Measurements from ENCODE around the gene DNAJB2.

The DNAJB2 gene

DNA sequence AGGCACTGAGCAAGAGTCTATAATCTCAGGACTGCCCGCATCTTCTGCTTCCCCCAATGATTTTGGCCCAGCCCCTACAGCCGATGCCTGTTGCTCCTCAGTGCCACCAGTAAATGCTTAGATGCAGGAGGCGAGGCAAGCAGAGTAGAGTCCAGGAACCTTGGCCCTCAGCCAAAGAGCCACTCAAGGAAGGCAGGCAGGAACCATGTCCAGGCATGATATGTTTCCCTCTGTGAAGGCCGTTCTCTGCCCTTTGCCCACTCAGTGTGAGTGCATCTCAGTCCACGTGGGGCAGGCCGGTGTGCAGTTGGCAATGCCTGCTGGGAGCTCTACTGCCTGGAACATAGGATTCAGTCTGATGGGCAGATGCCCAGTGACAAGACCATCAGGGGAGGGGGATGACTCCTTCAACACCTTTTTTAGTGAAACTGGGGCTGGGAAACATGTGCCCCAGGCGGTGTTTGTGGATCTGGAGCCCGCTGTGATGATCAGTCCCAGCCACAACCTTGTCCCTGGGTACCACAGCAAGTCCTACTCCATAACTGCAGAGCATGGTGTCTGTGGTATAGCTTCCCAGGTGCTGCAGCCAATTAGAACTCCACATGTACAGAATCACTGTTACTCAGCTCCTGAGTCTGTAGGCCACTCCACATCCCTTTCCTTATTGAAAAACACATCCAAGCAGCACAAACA lies 9.7 kb upstream of the DNAJB2 start:
- TF ChIP-seq REST (IDR thresholded peaks at IDR 0.05; ENCODE audit: insufficient replicate concordance, low read depth): no peak
- no peak for TF ChIP-seq POLR2AphosphoS5 (IDR thresholded peaks at IDR 0.05; ENCODE audit: low read depth)
- no peak for TF ChIP-seq SPI1 (IDR thresholded peaks at IDR 0.05; ENCODE audit: borderline replicate concordance, low read depth)
- no peak for TF ChIP-seq CTCF (IDR thresholded peaks at IDR 0.05; ENCODE audit: insufficient read depth, low read length)
- TF ChIP-seq GABPA (IDR thresholded peaks at IDR 0.05; ENCODE audit: low read depth): no peak
- Histone ChIP-seq H3K27me3 (ENCODE audit: insufficient read depth, poor library complexity, severe bottlenecking) (no peaks in the 10 kb centered on the region), H3K27ac (replicated peaks) (no peak overlapping the region), H3K4me3 (replicated peaks; ENCODE audit: insufficient read depth, low read length) (no peak overlapping the region)
- no peak for DNase-seq (ENCODE audit: low read depth in 1 of 2, low spot score in 1 of 2)

DNA sequence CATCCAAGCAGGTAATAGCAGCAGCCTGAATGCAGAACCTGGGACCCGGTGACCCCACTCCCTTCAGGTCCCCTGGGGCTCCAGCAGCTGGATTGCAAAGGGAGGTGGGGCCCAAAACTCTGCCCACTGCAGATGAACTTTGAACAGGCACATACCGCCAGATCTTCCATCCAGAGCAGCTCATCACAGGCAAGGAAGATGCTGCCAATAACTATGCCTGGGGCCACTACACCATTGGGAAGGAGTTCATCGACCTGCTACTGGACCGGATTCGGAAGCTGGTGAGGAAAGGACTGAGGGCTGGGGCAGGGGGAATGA lies 9.2 kb upstream of the DNAJB2 start:
- Histone ChIP-seq H3K27ac (replicated peaks) (no peak overlapping the region), H3K27me3 (ENCODE audit: insufficient read depth, poor library complexity, severe bottlenecking) (no peaks in the 10 kb centered on the region), H3K4me3 (replicated peaks; ENCODE audit: insufficient read depth, low read length) (no peak overlapping the region)
- no peak for DNase-seq (ENCODE audit: low read depth in 1 of 2, low spot score in 1 of 2)
- TF ChIP-seq SPI1 (IDR thresholded peaks at IDR 0.05; ENCODE audit: borderline replicate concordance, low read depth) (no peak), REST (IDR thresholded peaks at IDR 0.05; ENCODE audit: insufficient replicate concordance, low read depth) (no peak), POLR2AphosphoS5 (IDR thresholded peaks at IDR 0.05; ENCODE audit: low read depth) (no peak), GABPA (IDR thresholded peaks at IDR 0.05; ENCODE audit: low read depth) (no peak), CTCF (IDR thresholded peaks at IDR 0.05; ENCODE audit: insufficient read depth, low read length) (no peak)

DNA sequence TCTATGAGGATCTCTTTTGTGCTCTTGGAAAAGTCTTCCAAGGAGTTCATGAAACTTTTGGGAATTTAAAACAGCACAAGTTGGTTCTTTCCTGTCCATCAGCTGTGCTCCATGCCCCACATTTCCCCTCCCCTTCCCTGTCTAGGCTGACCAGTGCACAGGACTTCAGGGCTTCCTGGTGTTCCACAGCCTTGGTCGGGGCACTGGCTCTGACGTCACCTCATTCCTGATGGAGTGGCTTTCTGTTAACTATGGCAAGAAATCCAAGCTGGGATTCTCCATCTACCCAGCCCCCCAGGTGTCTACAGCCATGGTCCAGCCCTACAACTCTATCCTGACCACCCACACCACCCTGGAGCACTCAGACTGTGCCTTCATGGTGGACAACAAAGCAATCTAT lies 8.1 kb upstream of the DNAJB2 start:
- H3K27ac ChIP-seq (replicated peaks): no peak overlapping the region
- no peak overlapping the region for H3K4me3 ChIP-seq (replicated peaks; ENCODE audit: insufficient read depth, low read length)
- no peaks in the 10 kb centered on the region for H3K27me3 ChIP-seq (ENCODE audit: insufficient read depth, poor library complexity, severe bottlenecking)
- no peak for TF ChIP-seq POLR2AphosphoS5 (IDR thresholded peaks at IDR 0.05; ENCODE audit: low read depth)
- no peak for TF ChIP-seq REST (IDR thresholded peaks at IDR 0.05; ENCODE audit: insufficient replicate concordance, low read depth)
- no peak for TF ChIP-seq SPI1 (IDR thresholded peaks at IDR 0.05; ENCODE audit: borderline replicate concordance, low read depth)
- no peak for TF ChIP-seq CTCF (IDR thresholded peaks at IDR 0.05; ENCODE audit: insufficient read depth, low read length)
- no peak for TF ChIP-seq GABPA (IDR thresholded peaks at IDR 0.05; ENCODE audit: low read depth)
- DNase-seq (ENCODE audit: low read depth in 1 of 2, low spot score in 1 of 2): no peak
